Measurements from ENCODE around the gene HAO2.

HAO2 gene

DNA sequence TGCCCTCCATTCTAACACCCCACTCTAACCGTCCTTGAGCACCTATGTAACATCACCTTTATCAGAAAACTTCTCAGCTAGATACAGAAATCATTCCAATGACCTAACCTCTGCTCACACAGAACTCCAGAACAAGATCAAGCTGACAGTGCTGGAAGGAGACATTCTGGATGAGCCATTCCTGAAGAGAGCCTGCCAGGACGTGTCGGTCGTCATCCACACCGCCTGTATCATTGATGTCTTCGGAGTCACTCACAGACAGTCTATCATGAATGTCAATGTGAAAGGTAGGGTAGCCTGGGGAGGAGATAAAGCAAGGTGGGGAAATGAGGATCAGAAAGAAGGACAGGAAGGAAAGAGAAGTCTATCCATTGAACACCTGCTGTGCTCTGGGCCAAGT is 74.2 kb downstream of the HAO2 start:
- DNase-seq, result no peak

Measured in stimulated activated CD4-positive, alpha-beta T cell treated with anti-CD3 and anti-CD28 coated beads, Interleukin-2, amount 100 ng/mL, for 48 hours (primary cell).